AG08395 (cell line): ENCODE measurements around the gene PGGHG.

Source experiments
- DNase-seq: peaks from one replicate; pipeline ENCODE4 v3.0.0; 2012; ENCODE audit warnings: mixed read lengths, low spot score

PGGHG gene

GRCh38 chr11:269146-269890, 19.6 kb upstream of the PGGHG start:
- no peak for DNase-seq

GRCh38 chr11:270451-271318, 18.2 kb upstream of the PGGHG start:
- no peak for DNase-seq

GRCh38 chr11:271319-271715, 17.6 kb upstream of the PGGHG start:
- DNase-seq = no peak

- no peak for DNase-seq
Measured at GRCh38 chr11:272195-272930, 16.6 kb upstream of the PGGHG start.

GRCh38 chr11:272931-273198, 16.1 kb upstream of the PGGHG start:
- no peak for DNase-seq

- DNase-seq = no peak
Measured at GRCh38 chr11:276219-276618, 12.7 kb upstream of the PGGHG start.

GRCh38 chr11:278001-278951, 10.7 kb upstream of the PGGHG start, which contains the start of gene NLRP6:
Gene NLRP6 (plus strand): TSS chr11:278407. CDS start chr11:278570, 163 bp downstream.
- DNase-seq = no peak

GRCh38 chr11:279040-279965, 9.6 kb upstream of the PGGHG start:
- DNase-seq = no peak

- DNase-seq = peak; percentile 54
Measured at GRCh38 chr11:279966-280705, 8.8 kb upstream of the PGGHG start.

GRCh38 chr11:280706-281485, 8.0 kb upstream of the PGGHG start:
- DNase-seq = no peak

GRCh38 chr11:281486-282161, 7.3 kb upstream of the PGGHG start:
- DNase-seq = no peak

GRCh38 chr11:282171-282570, 6.8 kb upstream of the PGGHG start:
- no peak for DNase-seq

- DNase-seq = no peak
Measured at GRCh38 chr11:282630-283360, 6.1 kb upstream of the PGGHG start.

GRCh38 chr11:283405-284104, 5.4 kb upstream of the PGGHG start:
- DNase-seq = no peak

GRCh38 chr11:284105-285020, 4.6 kb upstream of the PGGHG start:
- no peak for DNase-seq
